SK-N-SH (cell line): ENCODE results near the gene COL4A4. TPM values are rescaled to one million over a fixed set of nuclear protein-coding genes. Genes with fewer than 3 reads are reported as not detected.

Source experiments
- CTCF ChIA-PET: fragments of 300-600, 350-600 bp; formaldehyde crosslinking; extraction: SDS; loops from one replicate; lab custom pipeline; 2021; lab: Yijun Ruan, JAX
- POLR2A ChIA-PET: fragments of 350-600 bp; sonication (Branson Sonifier 250); formaldehyde crosslinking; extraction: SDS; loops from one replicate; lab custom pipeline; 2020; ENCODE audit warnings: antibody characterized with exemption, inconsistent platforms; lab: Yijun Ruan, JAX
- DNase-seq: peaks from one replicate; pipeline ENCODE4 v3.0.0; 2012
- H2AFZ ChIP-seq: fragments of 200-600 bp; sonication (generic); 2 replicates; pipeline ENCODE4 v1.8.1; 2016; ENCODE audit warnings: antibody characterized with exemption, mild to moderate bottlenecking, low read depth
- H3F3A ChIP-seq: fragments of 200-600 bp; sonication (generic); replicated peaks from 2 replicates; pipeline ENCODE3; 2016; ENCODE audit warnings: antibody characterized with exemption, mild to moderate bottlenecking; ENCODE audit not compliant: insufficient read depth
- H3K27ac ChIP-seq, 2 experiments: fragments of 200-500 bp in 1 of 2; fragments of 200-600 bp in 1 of 2; sonication (Bioruptor generic) in 1 of 2; sonication (generic), shearing (Covaris generic) in 1 of 2; 2 replicates each; pipeline versions ENCODE4 v1.5.1 to v1.6.1; 2014 to 2016; ENCODE audit warnings: low read depth in 2 of 2, inconsistent platforms in 1 of 2, low read length in 1 of 2, mild to moderate bottlenecking in 1 of 2, mixed read lengths in 1 of 2
- H3K27me3 ChIP-seq: fragments of 200-600 bp; sonication (generic), shearing (Covaris generic); 2 replicates; pipeline ENCODE4 v1.6.1; 2016; ENCODE audit warnings: mixed run types; ENCODE audit not compliant: insufficient read depth
- H3K36me3 ChIP-seq, 2 experiments: fragments of 200-500 bp in 1 of 2; fragments of 200-600 bp in 1 of 2; sonication (Bioruptor generic) in 1 of 2; sonication (generic) in 1 of 2; replicated peaks in 1 of 2; 2 replicates each; pipeline versions ENCODE3 to v1.5.1; 2014 to 2016; ENCODE audit warnings: low read length in 1 of 2, mild to moderate bottlenecking in 1 of 2; ENCODE audit not compliant: insufficient read depth in 2 of 2, control insufficient read depth in 1 of 2
- H3K4me1 ChIP-seq, 2 experiments: fragments of 200-500 bp in 1 of 2; fragments of 200-600 bp in 1 of 2; sonication (Bioruptor generic) in 1 of 2; sonication (generic), shearing (Covaris generic) in 1 of 2; 2 replicates each; pipeline versions ENCODE4 v1.5.1 to v1.6.1; 2014 to 2016; ENCODE audit warnings: low read depth in 1 of 2, low read length in 1 of 2, mixed run types in 1 of 2; ENCODE audit not compliant: insufficient read depth in 2 of 2, control insufficient read depth in 1 of 2
- H3K4me2 ChIP-seq: fragments of 200-600 bp; sonication (generic), shearing (Covaris generic); 2 replicates; pipeline ENCODE4 v1.6.1; 2017; ENCODE audit warnings: mixed run types
- H3K4me3 ChIP-seq, 2 experiments: fragments of 200-500 bp in 1 of 2; fragments of 200-600 bp in 1 of 2; sonication (Bioruptor generic) in 1 of 2; sonication (generic), shearing (Covaris generic) in 1 of 2; 2 replicates each; pipeline versions ENCODE4 v1.5.1 to v1.8.1; 2014 to 2016; ENCODE audit warnings: low read depth in 2 of 2, inconsistent platforms in 1 of 2, low read length in 1 of 2, mild to moderate bottlenecking in 1 of 2, mixed read lengths in 1 of 2, moderate library complexity in 1 of 2
- H3K79me2 ChIP-seq: fragments of 200-600 bp; sonication (generic); 2 replicates; pipeline ENCODE4 v1.8.1; 2017; ENCODE audit warnings: mild to moderate bottlenecking; ENCODE audit not compliant: insufficient read depth
- H3K9ac ChIP-seq: fragments of 200-600 bp; sonication (generic); 2 replicates; pipeline ENCODE4 v1.6.1; 2017; ENCODE audit warnings: mixed run types
- H3K9me2 ChIP-seq: fragments of 200-600 bp; sonication (generic); 2 replicates; pipeline ENCODE4 v1.6.1; 2017; ENCODE audit warnings: mixed run types
- H3K9me3 ChIP-seq: fragments of 200-600 bp; sonication (generic); 2 replicates; pipeline ENCODE4 v1.6.1; 2017; ENCODE audit warnings: mixed run types, mild to moderate bottlenecking, moderate library complexity
- H4K20me1 ChIP-seq: fragments of 200-600 bp; sonication (generic); 2 replicates; pipeline ENCODE4 v1.6.1; 2017; ENCODE audit warnings: mild to moderate bottlenecking, mixed run types; ENCODE audit not compliant: insufficient read depth
- EP300 ChIP-seq, 2 experiments: IDR thresholded peaks; 2 replicates each; pipeline versions ENCODE4 v1.4.0 to v1.6.1; 2012; ENCODE audit warnings: borderline replicate concordance in 1 of 2, low read depth in 1 of 2, low read length in 1 of 2
- FOSL2 ChIP-seq: IDR thresholded peaks from 2 replicates; pipeline ENCODE4 v1.4.0; 2012; ENCODE audit warnings: low read depth, mild to moderate bottlenecking, moderate library complexity, borderline replicate concordance
- FOXM1 ChIP-seq: IDR thresholded peaks from 2 replicates; pipeline ENCODE4 v1.4.0; 2012; ENCODE audit warnings: low read depth, mild to moderate bottlenecking
- GABPA ChIP-seq: IDR thresholded peaks from 2 replicates; pipeline ENCODE4 v1.4.0; 2012; ENCODE audit warnings: low read depth, mild to moderate bottlenecking
- IRF3 ChIP-seq: fragments of 150-350 bp; IDR thresholded peaks from 2 replicates; pipeline ENCODE4 v1.6.1; 2016; ENCODE audit warnings: mild to moderate bottlenecking, low read depth, low read length
- MEF2A ChIP-seq: IDR thresholded peaks from 2 replicates; pipeline ENCODE4 v1.4.0; 2012; ENCODE audit warnings: low read depth, borderline replicate concordance
- NFIC ChIP-seq: IDR thresholded peaks from 2 replicates; pipeline ENCODE4 v1.4.0; 2012; ENCODE audit warnings: borderline replicate concordance
- NRF1 ChIP-seq: IDR thresholded peaks from 2 replicates; pipeline ENCODE4 v1.6.1; 2012; ENCODE audit warnings: low read depth, mild to moderate bottlenecking, low read length
- POLR2AphosphoS5 ChIP-seq: IDR thresholded peaks from 2 replicates; pipeline ENCODE4 v1.6.1; 2012; ENCODE audit warnings: low read depth, low read length
- RAD21 ChIP-seq: IDR thresholded peaks from 2 replicates; pipeline ENCODE4 v1.6.1; 2012; ENCODE audit warnings: mild to moderate bottlenecking, low read length
- REST ChIP-seq: IDR thresholded peaks from 2 replicates; pipeline ENCODE4 v1.6.1; 2012; ENCODE audit warnings: mild to moderate bottlenecking, low read depth, low read length, moderate library complexity
- RFX5 ChIP-seq: IDR thresholded peaks from 2 replicates; pipeline ENCODE4 v1.6.1; 2012; ENCODE audit warnings: mild to moderate bottlenecking, improper control_type of control experiment, low read length
- RXRA ChIP-seq: IDR thresholded peaks from 2 replicates; pipeline ENCODE4 v1.4.0; 2012; ENCODE audit warnings: low read depth, mild to moderate bottlenecking, borderline replicate concordance
- SIN3A ChIP-seq: IDR thresholded peaks from 2 replicates; pipeline ENCODE4 v1.6.1; 2012; ENCODE audit warnings: low read depth, mild to moderate bottlenecking, low read length, moderate library complexity, borderline replicate concordance
- TAF1 ChIP-seq: IDR thresholded peaks from 2 replicates; pipeline ENCODE4 v1.6.1; 2012; ENCODE audit warnings: low read depth, mild to moderate bottlenecking, low read length, moderate library complexity, borderline replicate concordance
- ZBTB33 ChIP-seq: IDR thresholded peaks from 2 replicates; pipeline ENCODE4 v1.4.0; 2012; ENCODE audit warnings: low read depth, borderline replicate concordance
- WGBS: methylation state at CpG from one replicate; pipeline ENCODE4 v1.1.6; 2017; ENCODE audit warnings: low lambda C conversion rate; 5-methylcytosine and 5-hydroxymethylcytosine counted together
- polyA plus RNA-seq, 3 experiments: library from polyadenylated mRNA; depleted of rRNA; stranded (reverse); fragments of >200 nt; gene quantifications; 2 replicates each; pipeline ENCODE4 v1.2.3, GENCODE V29; 2012

The COL4A4 gene
- polyA plus RNA-seq, 1 of the 3 experiments (the other 2 are of a cell fraction) = not detected

GRCh38 chr2:227016894-227017293 lies 147.1 kb downstream of the COL4A4 start:
- H3K4me3 ChIP-seq = no peak overlapping the region
- no peaks in the 10 kb centered on the region for H4K20me1 ChIP-seq
- 38% methylated on average over 4 of the region's 4 CpGs for WGBS
- no peak for DNase-seq
- H3K27ac ChIP-seq = no peak overlapping the region
- TF ChIP-seq NRF1 = no peak
- TF ChIP-seq SIN3A = no peak
- TF ChIP-seq REST = no peak
- TF ChIP-seq POLR2AphosphoS5 = no peak
- TF ChIP-seq MEF2A = no peak
- TF ChIP-seq RXRA = no peak
- no peak for TF ChIP-seq TAF1
- no peak for TF ChIP-seq IRF3
- no peak for TF ChIP-seq RFX5
- TF ChIP-seq EP300 (IDR thresholded peaks at IDR 0.05; ENCODE audit: borderline replicate concordance in 1 of 2, low read depth in 1 of 2, low read length in 1 of 2) = no peak
- no peak for TF ChIP-seq RAD21
- TF ChIP-seq FOXM1 = no peak
- TF ChIP-seq GABPA = no peak
- no peak for TF ChIP-seq ZBTB33
- TF ChIP-seq NFIC = no peak
- TF ChIP-seq FOSL2 = no peak
- no peaks in the 10 kb centered on the region for H3K27me3 ChIP-seq
- no peak overlapping the region for H3K4me2 ChIP-seq
- ChIA-PET POLR2A (no interaction called here), CTCF (interaction anchor here (1.0 kb wide), 1 partner anchor 16 kb away, joined by 6 read pairs; no protein-coding TSS in a partner anchor)
- H3K9me2 ChIP-seq = no peaks in the 10 kb centered on the region
- no peaks in the 10 kb centered on the region for H3K36me3 ChIP-seq
- no peaks in the 10 kb centered on the region for H3K79me2 ChIP-seq
- no peak overlapping the region for H2AFZ ChIP-seq
- H3K4me1 ChIP-seq = peaks cover 0 to 2% of the 10 kb centered on the region in 2 experiments; a peak in 1 of 4 replicates
- H3K9me3 ChIP-seq = no peaks in the 10 kb centered on the region
- no peak overlapping the region for H3K9ac ChIP-seq
- H3F3A ChIP-seq = no peaks in the 10 kb centered on the region
